Heart right ventricle (tissue), 16 donors: ENCODE measurements around the gene FAM219A. TPM values are rescaled to one million over a fixed set of nuclear protein-coding genes. Genes with fewer than 3 reads are reported as not detected.

ENCODE experiments used
- ATAC-seq, 8 donors: fragments of 200-7000 bp; cut with Tn5 transposase; one replicate each; pipeline ENCODE4 v1.9.1; 2020; ENCODE audit warnings: mild to moderate bottlenecking in 8 of 8, moderate library complexity in 8 of 8, moderate number of reproducible peaks in 1 of 8
- DNase-seq, 2 donors: peaks; one replicate each; pipeline ENCODE4 v3.0.0-alpha.2; 2020
- H3K27ac ChIP-seq, 10 donors: fragments of 200-600 bp; sonication (generic) in 2 of 10; one replicate each; pipeline versions ENCODE4 v1.5.0 to v1.8.0; 2020 to 2022; ENCODE audit warnings: mild to moderate bottlenecking in 3 of 10
- H3K27me3 ChIP-seq, 7 donors: fragments of 200-600 bp; one replicate each; pipeline ENCODE4 v1.8.0; 2021 to 2022; ENCODE audit warnings: mild to moderate bottlenecking in 2 of 7
- H3K36me3 ChIP-seq, 9 donors: fragments of 200-600 bp; sonication (generic) in 1 of 9; one replicate each; pipeline versions ENCODE4 v1.5.0 to v1.8.0; 2020 to 2022; ENCODE audit warnings: mild to moderate bottlenecking in 2 of 9
- H3K4me1 ChIP-seq, 9 donors: fragments of 200-600 bp; sonication (generic) in 1 of 9; one replicate each; pipeline versions ENCODE4 v1.5.0 to v1.8.0; 2020 to 2022; ENCODE audit warnings: mild to moderate bottlenecking in 4 of 9
- H3K4me3 ChIP-seq, 10 donors: fragments of 200-600 bp; sonication (generic) in 2 of 10; one replicate each; pipeline versions ENCODE4 v1.5.0 to v1.8.0; 2020 to 2022; ENCODE audit warnings: mild to moderate bottlenecking in 7 of 10, moderate library complexity in 2 of 10
- H3K9me3 ChIP-seq, 11 donors: fragments of 200-600 bp in 10 of 11; sonication (generic) in 2 of 11; one replicate each; pipeline versions ENCODE4 v1.5.0 to v1.8.0; 2013 to 2022; ENCODE audit warnings: mild to moderate bottlenecking in 2 of 11, control low read depth in 1 of 11, moderate library complexity in 1 of 11
- CTCF ChIP-seq, 9 donors: fragments of 200-600 bp; sonication (generic) in 2 of 9; IDR thresholded peaks; one replicate each; pipeline versions ENCODE4 v1.5.0 to v1.8.0; 2021 to 2022; ENCODE audit warnings: antibody characterized with exemption in 9 of 9, mild to moderate bottlenecking in 5 of 9, moderate library complexity in 1 of 9
- WGBS, 2 donors: extraction: QIAGEN DNeasy Blood & Tissue Kit; methylation state at CpG; one replicate each; pipeline ENCODE4 v1.1.7; 2013; ENCODE audit warnings: inconsistent platforms in 1 of 2; 5-methylcytosine and 5-hydroxymethylcytosine counted together
- intact Hi-C, 10 donors: fragments of 100-400 bp; cut with DNase I; formaldehyde crosslinking; loops; one replicate each; pipeline versions ENCODE4 v1.11.1 to v1.14.2; 2022
- polyA plus RNA-seq, 2 donors: library from polyadenylated mRNA; stranded (reverse); fragments of 200-250 nt; gene quantifications; one replicate each; pipeline ENCODE4 v1.2.3, GENCODE V29; 2013
- total RNA-seq, 10 donors: library from RNA; stranded (reverse); fragmentation: NEBNext Ultra II Directional in 3 of 10; extraction: Animal tissue kit (Norgen Biotek cat#: 25700) in 3 of 10; gene quantifications; one replicate each; pipeline versions ENCODE4 v1.2.1 to v1.2.4, GENCODE V29; 2021 to 2023
- donor health status: Arrhythmogenic right ventricular cardiomyopathy.
- donor health status: ischemic (EF 13 %, LVEDD 7.1; RV severe dilation, severe dysfunction).
- donor health status: healthy with polysubstance abuse.
- donor health status: DM: no; HTN: yes; CAD: no.
- donor health status: DM: no; HTN: no; CAD: no.
- donor health status: ischemic (EF 25% LVEDD 6.9; RV normal size, moderate dysfunction).
- donor health status: ischemic (EF 25% LVEDD 5.7; RV mildly dilated, moderate dysfunction).
- donor health status: healthy.
- donor health status: DM: yes; HTN: yes; CAD: no.
- donor health status: Ischemic cardiomyopathy.
- donor health status: ischemic (EF 35%, LVEDD 5.7; RV mildly dilated, moderate dysfunction).
- donor health status: nonischemic (EF 11% LVEDD 7.7; RV severe dilation, severe dysfunction).
- donor health status: DM: yes; HTN: yes; CAD: no.
- donor health status: PGD.
- donor health status: ischemic (EF 29% LVEDD 5.4; RV normal size, mild dysfunction).
- donor health status: nonischemic (EF 23%, LVEDD 6.1; RV moderate dilation, normal function).

The FAM219A gene
- total and polyA plus RNA-seq, 12 donors, result 15.1 to 38.6 (median 25.9) TPM

GRCh38 chr9:34372467-34373011, 85.8 kb downstream of the FAM219A start:
- Histone ChIP-seq H3K27ac (no peak overlapping the region), H3K36me3 (peaks cover 0 to 37% (median 5%) of the 10 kb centered on the region in 9 donors), H3K27me3 (peaks cover 0 to 7% (median 0%) of the 10 kb centered on the region in 7 donors), H3K4me3 (no peak overlapping the region), H3K9me3 (peaks cover 0 to 7% (median 0%) of the 10 kb centered on the region in 11 donors), H3K4me1 (peaks cover 0 to 31% (median 17%) of the 10 kb centered on the region in 9 donors)
- TF ChIP-seq CTCF (IDR thresholded peaks at IDR 0.05), result no peak
- DNase-seq (no peak), ATAC-seq (no peak)
- intact Hi-C loops, result loop anchor here in 1 of 10 donors (10.0 kb wide), 1 partner anchor 118 kb away; no protein-coding TSS in a partner anchor
- 71 to 80% methylated on average over 41 of the region's 41 CpGs for WGBS, 2 donors

- Histone ChIP-seq H3K9me3 (peaks cover 0 to 7% (median 0%) of the 10 kb centered on the region in 11 donors), H3K36me3 (peaks cover 0 to 37% (median 5%) of the 10 kb centered on the region in 9 donors), H3K4me3 (no peak overlapping the region), H3K4me1 (peaks cover 0 to 26% (median 14%) of the 10 kb centered on the region in 9 donors), H3K27me3 (peaks cover 0 to 7% (median 0%) of the 10 kb centered on the region in 7 donors), H3K27ac (no peak overlapping the region)
- WGBS, 2 donors, result 75 to 79% methylated on average over 60 of the region's 60 CpGs
- ATAC-seq (no peak), DNase-seq (no peak)
- intact Hi-C loops, result loop anchor here in 1 of 10 donors (10.0 kb wide), 1 partner anchor 117 kb away; no protein-coding TSS in a partner anchor
- no peak for TF ChIP-seq CTCF (IDR thresholded peaks at IDR 0.05)
Measured at GRCh38 chr9:34371886-34372466, 86.4 kb downstream of the FAM219A start.

- Histone ChIP-seq H3K4me1 (peaks cover 0 to 22% (median 12%) of the 10 kb centered on the region in 9 donors), H3K27me3 (peaks cover 0 to 7% (median 0%) of the 10 kb centered on the region in 7 donors), H3K27ac (no peak overlapping the region), H3K4me3 (peak overlapping the region in 4 of 10 donors; percentile 1 to 30 (median 14)), H3K9me3 (peaks cover 0 to 7% (median 0%) of the 10 kb centered on the region in 11 donors), H3K36me3 (peaks cover 0 to 37% (median 5%) of the 10 kb centered on the region in 9 donors)
- WGBS, 2 donors, result 54 to 65% methylated on average over 105 of the region's 105 CpGs
- no peak for TF ChIP-seq CTCF (IDR thresholded peaks at IDR 0.05)
- DNase-seq (no peak), ATAC-seq (peak in 1 of 8 donors; percentile 12)
- intact Hi-C loops, result loop anchor here in 1 of 10 donors (10.0 kb wide), 1 partner anchor 116 kb away; no protein-coding TSS in a partner anchor
Measured at GRCh38 chr9:34370970-34371880, 87.1 kb downstream of the FAM219A start.
